ENCODE data around the gene CGNL1. TPM values are rescaled to one million over a fixed set of nuclear protein-coding genes. Genes with fewer than 3 reads are reported as not detected.

The CGNL1 gene
- total RNA-seq, 4 donors from 2014 or later, result 4.7 to 13.7 (median 7.3) TPM

- no peak for TF ChIP-seq CTCF (IDR thresholded peaks at IDR 0.05)
- DNase-seq (ENCODE audit: low spot score), result no peak
- peak; percentile 41 for ATAC-seq (ENCODE audit: low FRiP score)
Observed at GRCh38 chr15:57554063-57554811, 177.9 kb downstream of the CGNL1 start.

GRCh38 chr15:57554812-57555179, 178.5 kb downstream of the CGNL1 start:
- TF ChIP-seq CTCF (IDR thresholded peaks at IDR 0.05), result no peak
- peak; percentile 3 for ATAC-seq (ENCODE audit: low FRiP score)
- no peak for DNase-seq (ENCODE audit: low spot score)

GRCh38 chr15:57555270-57555669, 179.0 kb downstream of the CGNL1 start:
- no peak for TF ChIP-seq CTCF (IDR thresholded peaks at IDR 0.05)
- no peak for ATAC-seq (ENCODE audit: low FRiP score)
- no peak for DNase-seq (ENCODE audit: low spot score)

GRCh38 chr15:57556040-57556439, 179.7 kb downstream of the CGNL1 start:
- no peak for TF ChIP-seq CTCF (IDR thresholded peaks at IDR 0.05)
- ATAC-seq (ENCODE audit: low FRiP score), result no peak
- DNase-seq (ENCODE audit: low spot score), result no peak

GRCh38 chr15:57557267-57557666, 181.0 kb downstream of the CGNL1 start:
- TF ChIP-seq CTCF (IDR thresholded peaks at IDR 0.05), result no peak
- DNase-seq (ENCODE audit: low spot score), result no peak
- ATAC-seq (ENCODE audit: low FRiP score), result no peak

- no peak for DNase-seq (ENCODE audit: low spot score)
- ATAC-seq (ENCODE audit: low FRiP score), result no peak
Observed at GRCh38 chr15:57557810-57558209, 181.5 kb downstream of the CGNL1 start.

More at GRCh38 chr15:57557810-57558209, 181.5 kb downstream of the CGNL1 start:
- no peak for TF ChIP-seq CTCF (IDR thresholded peaks at IDR 0.05)
